Thyroid gland (tissue), 4 donors: Measurements from ENCODE around the gene BLCAP.

Experiments used
- CTCF ChIP-seq, 6 experiments: fragments of 200-600 bp in 3 of 6; fragments of 450-650 bp in 3 of 6; sonication (generic) in 3 of 6; IDR thresholded peaks; one replicate each; pipeline ENCODE4 v1.5.1; 2016 to 2019; ENCODE audit warnings: antibody characterized with exemption in 6 of 6, mild to moderate bottlenecking in 2 of 6, inconsistent platforms in 1 of 6, moderate library complexity in 1 of 6
- POLR2A ChIP-seq, 2 donors: fragments of 450-650 bp; IDR thresholded peaks; one replicate each; pipeline ENCODE4 v1.6.1; 2017; ENCODE audit warnings: antibody characterized with exemption in 2 of 2, mild to moderate bottlenecking in 2 of 2, moderate library complexity in 1 of 2

- TF ChIP-seq CTCF (IDR thresholded peaks at IDR 0.05) = no peak
- TF ChIP-seq POLR2A (IDR thresholded peaks at IDR 0.05) = no peak
Measured at GRCh38 chr20:37558306-37558705, 30.6 kb upstream of the BLCAP start.
